GM13976 (cell line): Measurements from ENCODE around the gene SFRP2.

Experiments
- DNase-seq: peaks from one replicate; pipeline ENCODE4 v3.0.0; 2012; ENCODE audit warnings: low spot score
- in situ Hi-C: fragments of 300-500 bp; cut with MboI; formaldehyde crosslinking; loops from one replicate; pipeline ENCODE4 v1.12.0; 2022; ENCODE audit warnings: low sequenced_read_pairs, mixed read lengths, inconsistent platforms; ENCODE audit not compliant: unreplicated experiment
- TF ChIP-seq, protein P1 (sequence below): IDR thresholded peaks from 2 replicates; pipeline ENCODE4 v1.5.1; 2012; ENCODE audit warnings: borderline replicate concordance, mild to moderate bottlenecking; ENCODE audit not compliant: insufficient read depth; ENCODE audit errors: extremely low read depth, missing control alignments, control extremely low read depth

The SFRP2 gene

GRCh38 chr4:153814789-153815188 is 25.9 kb upstream of the SFRP2 start:
- TF ChIP-seq, protein P1, sequence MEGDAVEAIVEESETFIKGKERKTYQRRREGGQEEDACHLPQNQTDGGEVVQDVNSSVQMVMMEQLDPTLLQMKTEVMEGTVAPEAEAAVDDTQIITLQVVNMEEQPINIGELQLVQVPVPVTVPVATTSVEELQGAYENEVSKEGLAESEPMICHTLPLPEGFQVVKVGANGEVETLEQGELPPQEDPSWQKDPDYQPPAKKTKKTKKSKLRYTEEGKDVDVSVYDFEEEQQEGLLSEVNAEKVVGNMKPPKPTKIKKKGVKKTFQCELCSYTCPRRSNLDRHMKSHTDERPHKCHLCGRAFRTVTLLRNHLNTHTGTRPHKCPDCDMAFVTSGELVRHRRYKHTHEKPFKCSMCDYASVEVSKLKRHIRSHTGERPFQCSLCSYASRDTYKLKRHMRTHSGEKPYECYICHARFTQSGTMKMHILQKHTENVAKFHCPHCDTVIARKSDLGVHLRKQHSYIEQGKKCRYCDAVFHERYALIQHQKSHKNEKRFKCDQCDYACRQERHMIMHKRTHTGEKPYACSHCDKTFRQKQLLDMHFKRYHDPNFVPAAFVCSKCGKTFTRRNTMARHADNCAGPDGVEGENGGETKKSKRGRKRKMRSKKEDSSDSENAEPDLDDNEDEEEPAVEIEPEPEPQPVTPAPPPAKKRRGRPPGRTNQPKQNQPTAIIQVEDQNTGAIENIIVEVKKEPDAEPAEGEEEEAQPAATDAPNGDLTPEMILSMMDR: no peak
- in situ Hi-C loops: no loop called here
- DNase-seq: no peak

DNA sequence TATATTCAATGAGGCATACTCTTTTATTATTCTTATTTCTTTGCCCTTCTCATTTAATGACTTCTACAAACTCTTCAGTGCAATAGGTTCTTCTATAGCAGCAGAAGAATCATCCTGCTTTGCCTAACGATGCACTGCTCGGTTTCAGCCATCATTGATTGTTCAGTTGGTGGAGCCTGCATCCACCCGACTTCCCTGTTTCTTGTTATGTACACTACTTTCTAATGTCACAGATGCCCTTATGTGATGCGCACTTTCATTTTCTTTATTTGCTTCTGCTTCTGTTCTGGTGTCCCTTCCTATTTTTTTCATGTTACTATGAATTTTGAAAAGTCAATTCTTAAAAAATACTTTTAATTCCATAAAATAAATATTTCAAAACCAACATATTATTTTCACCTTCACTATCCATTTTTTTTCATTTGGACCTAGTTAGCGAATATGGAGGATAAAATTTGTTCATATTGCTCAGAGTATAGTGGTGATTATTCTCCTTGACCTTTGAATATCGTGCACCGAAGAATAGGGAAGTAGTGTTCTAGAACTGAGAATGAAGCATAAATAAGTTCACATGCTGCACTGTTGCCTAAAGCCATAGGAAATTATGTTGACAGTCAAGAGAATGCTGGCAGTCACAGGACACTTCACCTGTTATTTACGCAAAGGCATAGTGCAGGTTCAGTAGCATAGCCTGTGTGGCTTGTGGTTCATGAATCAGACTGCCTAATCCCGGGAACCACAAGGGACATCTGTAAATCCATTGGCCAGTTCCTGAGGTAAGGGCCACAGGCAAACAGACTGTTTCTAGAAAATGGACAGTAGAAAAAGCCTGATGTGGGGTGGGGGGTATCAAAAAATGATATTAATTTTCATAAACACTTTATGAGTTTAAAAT is 21.3 kb upstream of the SFRP2 start:
- TF ChIP-seq, protein P1: no peak
- DNase-seq: no peak
- in situ Hi-C loops: no loop called here

GRCh38 chr4:153809307-153809706 is 20.4 kb upstream of the SFRP2 start:
- no peak for DNase-seq
- in situ Hi-C loops: no loop called here
- TF ChIP-seq, protein P1: no peak

DNA sequence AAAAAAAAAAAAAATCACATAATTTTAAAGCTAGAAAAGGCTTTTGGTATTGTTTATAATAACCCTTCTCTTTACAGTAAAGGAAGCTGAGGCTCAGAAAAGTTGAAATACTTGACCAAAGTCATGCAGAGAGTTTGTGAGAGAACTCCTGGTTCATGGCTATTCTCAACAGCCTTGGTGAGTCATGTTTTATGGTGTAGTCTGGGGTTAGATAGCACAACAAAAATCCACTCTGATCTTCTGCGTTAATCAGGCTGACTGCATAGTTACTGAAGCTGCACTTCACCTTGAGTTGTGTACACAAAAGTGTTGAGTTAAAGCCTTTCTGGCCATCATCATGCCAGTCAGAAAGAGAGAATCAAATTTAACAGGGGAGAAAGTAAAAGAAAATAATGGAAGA is 19.3 kb upstream of the SFRP2 start:
- DNase-seq: no peak
- in situ Hi-C loops: no loop called here
- TF ChIP-seq, protein P1: no peak

DNA sequence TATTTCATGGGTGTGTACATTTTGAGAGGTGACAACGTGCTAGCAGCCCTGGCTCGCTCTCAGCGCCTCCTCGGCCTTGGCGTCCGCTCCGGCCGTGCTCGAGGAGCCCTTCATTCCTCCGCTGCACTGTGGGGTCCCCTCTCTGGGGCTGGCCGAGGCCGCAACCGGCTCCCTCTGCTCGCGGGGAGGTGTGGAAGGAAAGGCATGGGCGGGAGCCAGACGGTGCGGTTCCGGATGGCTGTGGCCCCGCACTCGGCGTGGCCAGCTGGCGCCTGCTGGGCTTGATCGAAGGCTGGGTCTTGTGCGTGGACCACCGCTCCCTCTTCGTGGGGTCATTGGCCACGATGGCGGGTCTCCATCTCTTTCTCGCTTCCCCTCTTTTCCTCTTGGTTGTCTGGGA is 17.2 kb upstream of the SFRP2 start:
- TF ChIP-seq, protein P1: no peak
- in situ Hi-C loops: no loop called here

DNA sequence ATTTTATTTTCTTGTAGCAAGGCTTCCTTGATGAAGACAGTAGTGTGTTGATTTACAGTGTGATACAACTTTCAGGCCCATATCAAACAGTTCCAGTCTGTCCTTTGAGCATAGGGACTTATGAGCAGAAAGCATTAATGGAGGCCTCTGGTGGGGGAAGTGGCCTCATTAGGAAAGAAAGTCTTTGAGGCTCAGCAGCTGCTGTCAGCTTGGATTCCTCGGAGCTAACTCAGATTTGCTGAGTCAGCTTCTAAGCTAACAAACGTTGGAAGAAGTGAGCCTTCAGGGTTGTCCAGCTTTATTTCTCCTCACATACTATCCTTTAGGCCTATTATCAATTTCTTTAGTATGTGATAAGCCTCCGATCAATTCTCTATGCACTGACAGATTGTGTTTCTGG is 15.8 kb upstream of the SFRP2 start:
- TF ChIP-seq, protein P1: no peak
- no peak for DNase-seq
- in situ Hi-C loops: no loop called here

More for the DNA sequence above, 17.2 kb upstream of the SFRP2 start:
- no peak for DNase-seq
